Measurements from ENCODE around the gene TMEM179. TPM values are rescaled to one million over a fixed set of nuclear protein-coding genes. Genes with fewer than 3 reads are reported as not detected.
"Not testable (repeated sequence)": the region's sequence is repeated elsewhere in the genome, so short reads cannot be mapped to it uniquely, and the experiment has no call there.

Gene TMEM179
- total and polyA plus RNA-seq, 8 donors = 1.1 to 35.3 (median 3.3) TPM

DNA sequence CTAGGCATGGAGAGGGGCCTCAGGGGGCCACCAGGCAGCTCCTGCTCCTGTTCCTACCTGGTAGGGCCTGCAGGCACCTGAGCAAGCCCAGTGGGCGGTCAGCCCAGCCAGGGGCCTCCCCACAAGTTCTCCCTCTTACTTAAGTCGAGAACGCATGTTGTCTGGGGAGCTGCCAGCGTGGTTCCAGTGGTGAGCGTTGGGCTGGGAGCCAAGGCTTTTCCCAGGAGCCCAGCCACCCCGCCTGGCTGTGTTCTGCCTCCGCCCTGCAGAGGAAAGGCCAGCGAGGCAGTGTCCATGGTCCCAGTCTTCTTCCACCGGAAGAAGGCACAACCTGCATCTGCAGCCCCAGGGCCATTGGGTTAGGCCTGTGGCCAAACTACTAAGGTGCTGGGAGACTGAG is 23.6 kb downstream of the TMEM179 start:
- H3K4me3 ChIP-seq = no peak overlapping the region
- ATAC-seq = peak in 3 of 4 donors; percentile 18 to 47 (median 32)
- H3K9me3 ChIP-seq = no peaks in the 10 kb centered on the region
- peaks cover 0 to 18% (median 15%) of the 10 kb centered on the region in 3 donors for H3K4me1 ChIP-seq
- intact Hi-C loops (cut with DNase I) = no loop called here
- no peaks in the 10 kb centered on the region for H3K27me3 ChIP-seq
- no peak overlapping the region for H3K27ac ChIP-seq
- H3K36me3 ChIP-seq = no peaks in the 10 kb centered on the region
- 46 to 58% methylated on average over 9 of the region's 9 CpGs for WGBS, 2 donors
- no peak for FAIRE-seq
- peak in 3 of 6 donors; percentile 38 to 79 (median 58) for DNase-seq
- TF ChIP-seq, protein P1, sequence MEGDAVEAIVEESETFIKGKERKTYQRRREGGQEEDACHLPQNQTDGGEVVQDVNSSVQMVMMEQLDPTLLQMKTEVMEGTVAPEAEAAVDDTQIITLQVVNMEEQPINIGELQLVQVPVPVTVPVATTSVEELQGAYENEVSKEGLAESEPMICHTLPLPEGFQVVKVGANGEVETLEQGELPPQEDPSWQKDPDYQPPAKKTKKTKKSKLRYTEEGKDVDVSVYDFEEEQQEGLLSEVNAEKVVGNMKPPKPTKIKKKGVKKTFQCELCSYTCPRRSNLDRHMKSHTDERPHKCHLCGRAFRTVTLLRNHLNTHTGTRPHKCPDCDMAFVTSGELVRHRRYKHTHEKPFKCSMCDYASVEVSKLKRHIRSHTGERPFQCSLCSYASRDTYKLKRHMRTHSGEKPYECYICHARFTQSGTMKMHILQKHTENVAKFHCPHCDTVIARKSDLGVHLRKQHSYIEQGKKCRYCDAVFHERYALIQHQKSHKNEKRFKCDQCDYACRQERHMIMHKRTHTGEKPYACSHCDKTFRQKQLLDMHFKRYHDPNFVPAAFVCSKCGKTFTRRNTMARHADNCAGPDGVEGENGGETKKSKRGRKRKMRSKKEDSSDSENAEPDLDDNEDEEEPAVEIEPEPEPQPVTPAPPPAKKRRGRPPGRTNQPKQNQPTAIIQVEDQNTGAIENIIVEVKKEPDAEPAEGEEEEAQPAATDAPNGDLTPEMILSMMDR (IDR thresholded peaks at IDR 0.05) = no peak

DNA sequence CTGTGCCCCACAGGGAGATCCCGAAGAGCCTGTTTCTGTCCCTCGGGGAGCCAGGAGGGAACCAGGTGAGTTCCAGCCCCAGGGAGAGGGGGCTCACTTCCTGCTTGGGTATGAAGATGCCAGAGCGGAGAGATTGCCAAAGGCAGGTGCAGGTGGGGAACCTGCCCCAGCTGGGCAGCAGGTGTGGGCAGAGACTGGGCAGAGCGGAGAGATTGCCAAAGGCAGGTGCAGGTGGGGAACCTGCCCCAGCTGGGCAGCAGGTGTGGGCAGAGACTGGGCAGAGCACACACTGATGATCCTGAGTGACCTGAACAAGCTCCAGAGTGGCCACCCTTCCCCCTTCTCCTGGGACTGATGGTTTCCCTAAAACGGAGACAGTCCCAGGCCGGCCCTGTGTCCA is 24.6 kb downstream of the TMEM179 start:
- Histone ChIP-seq H3K4me1 (peaks cover 0 to 18% (median 15%) of the 10 kb centered on the region in 3 donors), H3K27ac (peak overlapping the region in 2 of 4 donors; percentile 33 to 43)
- H3K36me3 ChIP-seq; H3K4me3 ChIP-seq; FAIRE-seq; H3K9me3 ChIP-seq; intact Hi-C loops (cut with DNase I); H3K27me3 ChIP-seq: not testable (repeated sequence)
- peak in 1 of 6 donors; percentile 39 for DNase-seq
- WGBS, 2 donors = 55 to 65% methylated on average over 6 of the region's 6 CpGs
- ATAC-seq = peak; percentile 6 to 59 (median 28)

DNA sequence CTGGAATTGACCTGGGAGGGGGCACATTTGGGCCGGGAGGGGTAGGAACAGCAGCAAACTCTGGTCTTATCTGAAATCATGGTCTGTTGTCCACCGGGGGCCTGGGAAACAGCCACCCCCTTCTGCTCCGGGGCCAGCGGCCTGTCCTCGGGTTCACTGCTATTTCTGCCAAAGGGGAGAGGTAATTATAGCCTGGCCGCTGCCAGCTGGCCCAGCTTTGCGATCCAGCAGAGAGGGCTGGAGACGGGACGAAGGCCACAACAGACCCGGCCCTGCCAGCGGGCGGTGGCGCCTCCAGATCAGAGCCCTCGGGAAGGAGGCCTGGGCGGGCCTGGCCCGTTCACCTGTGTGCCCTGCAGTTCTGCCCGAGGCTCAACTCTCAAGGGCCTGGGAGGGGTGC is 25.1 kb downstream of the TMEM179 start, which contains the start of gene C14orf180:
Gene C14orf180 (plus strand): TSS at position 258 of the 400 bp plus-strand sequence. CDS start 6,667 bp downstream, outside the sequence.
- WGBS, 2 donors = 30 to 34% methylated on average over 17 of the region's 17 CpGs

DNA sequence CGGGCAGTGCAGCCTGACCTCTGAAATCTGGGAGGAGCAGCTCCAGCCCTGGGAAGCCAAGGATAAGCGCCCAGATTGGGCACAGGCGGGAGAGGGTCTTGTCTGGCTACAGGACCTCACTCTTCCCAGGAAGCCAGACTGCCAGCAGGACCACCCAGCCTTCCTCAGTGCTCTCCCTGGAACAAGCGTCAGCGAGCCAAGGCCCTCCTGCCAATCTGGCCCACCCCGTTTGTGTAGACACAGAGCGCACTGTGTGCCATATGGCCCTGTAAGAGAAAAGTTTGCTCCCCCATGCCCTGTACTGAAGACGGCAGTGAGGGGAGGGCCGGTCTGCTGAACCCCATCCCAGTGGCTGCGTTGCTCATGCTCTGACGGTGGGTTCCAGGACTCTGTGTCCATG is 26.3 kb downstream of the TMEM179 start:
- FAIRE-seq = no peak
- WGBS, 2 donors = 70 to 85% methylated on average over 11 of the region's 11 CpGs

More for the DNA sequence above, 25.1 kb downstream of the TMEM179 start, which contains the start of gene C14orf180:
- FAIRE-seq (no peak), DNase-seq (peak in 5 of 6 donors; percentile 62 to 89 (median 72)), ATAC-seq (peak; percentile 48 to 82 (median 78))
- Histone ChIP-seq H3K27me3 (no peaks in the 10 kb centered on the region), H3K4me1 (peaks cover 0 to 18% (median 15%) of the 10 kb centered on the region in 3 donors), H3K4me3 (no peak within 1 kb of the TSS), H3K27ac (peak within 1 kb of the TSS in 2 of 4 donors; percentile 33 to 43), H3K36me3 (no peaks in the 10 kb centered on the region), H3K9me3 (no peaks in the 10 kb centered on the region)
- intact Hi-C loops (cut with DNase I) = no loop called here
- TF ChIP-seq, protein P1 (IDR thresholded peaks at IDR 0.05) = no peak

DNA sequence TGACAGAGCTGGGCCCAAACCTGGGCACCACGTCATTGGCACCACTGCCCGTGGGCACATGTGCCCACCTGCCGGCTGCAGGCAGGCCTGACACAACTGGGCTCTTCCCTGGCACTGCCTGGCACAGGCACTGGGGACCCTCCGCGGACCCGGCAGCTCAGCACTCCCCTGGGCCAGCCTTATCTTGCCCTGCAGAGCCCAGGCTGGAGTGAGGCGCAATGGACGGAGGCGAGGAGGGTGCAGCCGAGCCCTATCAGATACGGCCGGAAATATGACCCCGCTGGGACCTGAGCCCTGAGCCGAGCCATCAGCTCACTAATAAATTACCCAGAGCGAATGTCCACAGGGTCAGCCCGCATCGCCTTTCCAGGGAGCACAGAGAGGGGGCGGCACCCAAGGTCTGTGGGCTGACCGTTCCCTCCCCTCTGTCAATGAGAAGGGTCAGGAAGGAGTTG is 26.7 kb downstream of the TMEM179 start:
- no peak for DNase-seq
- H3K9me3 ChIP-seq = no peaks in the 10 kb centered on the region
- H3K27ac ChIP-seq = no peak overlapping the region
- ATAC-seq = no peak
- intact Hi-C loops (cut with DNase I) = no loop called here
- no peaks in the 10 kb centered on the region for H3K27me3 ChIP-seq
- TF ChIP-seq, protein P1 (IDR thresholded peaks at IDR 0.05) = no peak
- WGBS, 2 donors = 45 to 61% methylated on average over 19 of the region's 19 CpGs
- H3K36me3 ChIP-seq = no peaks in the 10 kb centered on the region
- no peak overlapping the region for H3K4me3 ChIP-seq
- no peak for FAIRE-seq
- peaks cover 0 to 18% (median 15%) of the 10 kb centered on the region in 3 donors for H3K4me1 ChIP-seq

More for the DNA sequence above, 26.3 kb downstream of the TMEM179 start:
- Histone ChIP-seq H3K36me3 (no peaks in the 10 kb centered on the region), H3K4me1 (peaks cover 0 to 18% (median 15%) of the 10 kb centered on the region in 3 donors), H3K27me3 (no peaks in the 10 kb centered on the region), H3K4me3 (no peak overlapping the region), H3K9me3 (no peaks in the 10 kb centered on the region), H3K27ac (no peak overlapping the region)
- intact Hi-C loops (cut with DNase I) = no loop called here
- DNase-seq (no peak), ATAC-seq (no peak)
- TF ChIP-seq, protein P1 (IDR thresholded peaks at IDR 0.05) = no peak

Data from pancreas (tissue), 10 donors.